ELR (cell line): Measurements from ENCODE around the gene IFNA13.

Source experiments
- DNase-seq: peaks from one replicate; pipeline ENCODE4 v3.0.0-alpha.2; 2015; ENCODE audit warnings: low read depth

The IFNA13 gene

GRCh38 chr9:21357479-21358460 is 10.1 kb downstream of the IFNA13 start:
- peak; percentile 31 for DNase-seq

- no peak for DNase-seq
These were observed 17.1 kb downstream of the IFNA13 start, which contains the start of gene IFNA6 for GRCh38 chr9:21350787-21351186. Gene IFNA6, minus strand, starts transcription at chr9:21350887. Its CDS starts 0 bp downstream, at chr9:21350887.

GRCh38 chr9:21348430-21348970 is 19.4 kb downstream of the IFNA13 start:
- no peak for DNase-seq

- no peak for DNase-seq
These were observed 27.1 kb downstream of the IFNA13 start for GRCh38 chr9:21340735-21341134.

- DNase-seq = no peak
These were observed 31.4 kb downstream of the IFNA13 start for GRCh38 chr9:21336457-21336856.

GRCh38 chr9:21334701-21335632 is 32.9 kb downstream of the IFNA13 start, which contains the start of gene KLHL9:
Gene KLHL9, minus strand, starts transcription at chr9:21335404. Its CDS starts 545 bp downstream, at chr9:21334859.
- peak; percentile 93 for DNase-seq

- DNase-seq = no peak
These were observed 34.6 kb downstream of the IFNA13 start for GRCh38 chr9:21333226-21333625.

- DNase-seq = no peak
These were observed 36.0 kb downstream of the IFNA13 start for GRCh38 chr9:21331676-21332402.

- DNase-seq = peak; percentile 68
These were observed 41.2 kb downstream of the IFNA13 start for GRCh38 chr9:21326526-21327139.

GRCh38 chr9:21324047-21324446 is 43.8 kb downstream of the IFNA13 start:
- no peak for DNase-seq

GRCh38 chr9:21322911-21323461 is 44.9 kb downstream of the IFNA13 start:
- DNase-seq = no peak

GRCh38 chr9:21320465-21320864 is 47.4 kb downstream of the IFNA13 start:
- no peak for DNase-seq

- peak; percentile 72 for DNase-seq
These were observed 49.6 kb downstream of the IFNA13 start for GRCh38 chr9:21317956-21318923.
